A549 (cell line): Measurements from ENCODE around the gene HS3ST5. TPM values are rescaled to one million over a fixed set of nuclear protein-coding genes. Genes with fewer than 3 reads are reported as not detected.

Experiments
- ATAC-seq, 2 experiments: fragments of 200-7000 bp in 1 of 2; fragments of >200 bp in 1 of 2; cut with Nextera tagmentation in 1 of 2; cut with Tn5 transposase in 1 of 2; 3 replicates each; pipeline versions ENCODE4 v1.8.0 to v1.9.1; 2018 to 2020; ENCODE audit warnings: mild to moderate bottlenecking in 1 of 2, moderate library complexity in 1 of 2
- CTCF ChIA-PET: fragments of 300-600 bp; sonication (Branson Sonifier 250); formaldehyde crosslinking; extraction: SDS; loops from one replicate; lab custom pipeline; 2021; ENCODE audit warnings: antibody characterized with exemption, inconsistent platforms; lab: Yijun Ruan, JAX
- POLR2A ChIA-PET: fragments of 350-600 bp; formaldehyde crosslinking; extraction: SDS; loops from one replicate; lab custom pipeline; 2021; ENCODE audit warnings: antibody characterized with exemption, inconsistent platforms; lab: Yijun Ruan, JAX
- DNase-seq, 2 experiments: peaks; one replicate each; pipeline versions ENCODE4 v3.0.0 to v3.0.0-alpha.2; 2011 to 2016; ENCODE audit warnings: low read depth in 1 of 2, low spot score in 1 of 2
- FAIRE-seq: peaks from 2 replicates; lab custom pipeline; 2011; peaks lifted over from hg19 to GRCh38; lab: Jason Lieb, UNC
- H3K27ac ChIP-seq, 2 experiments: fragments of >200 bp; sonication (Bioruptor Twin); formaldehyde crosslinking; 3 replicates each; pipeline ENCODE4 v1.5.1; 2016 to 2017
- H3K4me1 ChIP-seq: fragments of >200 bp; sonication (Bioruptor Twin); formaldehyde crosslinking; 3 replicates; pipeline ENCODE4 v1.6.1; 2016
- H3K4me2 ChIP-seq: fragments of >200 bp; sonication (Bioruptor Twin); formaldehyde crosslinking; 3 replicates; pipeline ENCODE4 v1.6.1; 2016
- H3K4me3 ChIP-seq: fragments of >200 bp; sonication (Bioruptor Twin); formaldehyde crosslinking; 3 replicates; pipeline ENCODE4 v1.5.1; 2016
- H3K9me3 ChIP-seq: fragments of >200 bp; sonication (Bioruptor Twin); formaldehyde crosslinking; 3 replicates; pipeline ENCODE4 v1.6.1; 2016
- BHLHE40 ChIP-seq: IDR thresholded peaks from 2 replicates; pipeline ENCODE4 v1.6.1; 2012; ENCODE audit warnings: low read depth, low read length, inconsistent platforms
- CEBPB ChIP-seq, 2 experiments: fragments of >200 bp in 1 of 2; sonication (Bioruptor Twin) in 1 of 2; formaldehyde crosslinking in 1 of 2; IDR thresholded peaks; 2 replicates each; pipeline ENCODE4 v1.6.1; 2012 to 2016
- E2F6 ChIP-seq: IDR thresholded peaks from 2 replicates; pipeline ENCODE4 v1.6.1; 2012; ENCODE audit warnings: low read depth, borderline replicate concordance
- ESRRA ChIP-seq: fragments of 150-350 bp; IDR thresholded peaks from 2 replicates; pipeline ENCODE4 v1.6.1; 2014; ENCODE audit warnings: mild to moderate bottlenecking, low read length, borderline replicate concordance
- FOSL2 ChIP-seq, 2 experiments: fragments of 450-650 bp in 1 of 2; fragments of >200 bp in 1 of 2; sonication (Bioruptor Twin) in 1 of 2; formaldehyde crosslinking; IDR thresholded peaks; 2 replicates each; pipeline versions ENCODE4 v1.5.0 to v1.6.1; 2016 to 2020; ENCODE audit warnings: mild to moderate bottlenecking in 1 of 2, moderate library complexity in 1 of 2
- GATA3 ChIP-seq: IDR thresholded peaks from 2 replicates; pipeline ENCODE4 v1.6.1; 2012; ENCODE audit warnings: borderline replicate concordance
- HDAC2 ChIP-seq: fragments of 200-600 bp; sonication (generic); IDR thresholded peaks from 2 replicates; pipeline ENCODE4 v1.6.1; 2016
- HOXB13 ChIP-seq: fragments of 250-450 bp; sonication (Bioruptor Pico); IDR thresholded peaks from 2 replicates; pipeline ENCODE4 v1.5.0; 2020; ENCODE audit warnings: low read depth, mild to moderate bottlenecking, moderate library complexity
- JUNB ChIP-seq: fragments of >200 bp; sonication (Bioruptor Twin); formaldehyde crosslinking; IDR thresholded peaks from 2 replicates; pipeline ENCODE4 v1.6.1; 2016
- KDM5A ChIP-seq: fragments of 200-600 bp; sonication (generic); IDR thresholded peaks from 2 replicates; pipeline ENCODE4 v1.6.1; 2016; ENCODE audit warnings: antibody characterized with exemption, mild to moderate bottlenecking
- NFE2L2 ChIP-seq: fragments of 150-350 bp; conservative IDR thresholded peaks from 2 replicates; pipeline ENCODE4 v1.6.1; 2014; ENCODE audit warnings: low read length
- RARB ChIP-seq: fragments of 250-450 bp; sonication (Bioruptor Pico); IDR thresholded peaks from 2 replicates; pipeline ENCODE4 v1.8.0; 2021; ENCODE audit warnings: mild to moderate bottlenecking, moderate library complexity
- RNF2 ChIP-seq: fragments of 200-600 bp; sonication (generic); IDR thresholded peaks from 2 replicates; pipeline ENCODE4 v1.6.1; 2016; ENCODE audit warnings: low read depth, mild to moderate bottlenecking, antibody characterized with exemption, moderate library complexity, borderline replicate concordance
- SMC3 ChIP-seq: fragments of >200 bp; sonication (Bioruptor Twin); formaldehyde crosslinking; IDR thresholded peaks from 3 replicates; pipeline ENCODE4 v1.6.1; 2018; ENCODE audit warnings: inconsistent platforms
- SREBF2 ChIP-seq: fragments of 450-650 bp; IDR thresholded peaks from 2 replicates; pipeline ENCODE4 v1.6.1; 2014; ENCODE audit warnings: mild to moderate bottlenecking, moderate library complexity
- TFCP2L1 ChIP-seq: fragments of 250-450 bp; sonication (Bioruptor Pico); IDR thresholded peaks from 2 replicates; pipeline ENCODE4 v1.5.0; 2021; ENCODE audit warnings: mild to moderate bottlenecking
- ZC3H11A ChIP-seq: fragments of 450-650 bp; IDR thresholded peaks from 2 replicates; pipeline ENCODE4 v1.6.1; 2014; ENCODE audit warnings: antibody characterized with exemption, mild to moderate bottlenecking
- ZFP36 ChIP-seq: fragments of 450-650 bp; IDR thresholded peaks from 2 replicates; pipeline ENCODE4 v1.6.1; 2014; ENCODE audit warnings: borderline replicate concordance; ENCODE audit not compliant: partially characterized antibody
- ZNF302 ChIP-seq: fragments of 250-450 bp; sonication (Bioruptor Pico); IDR thresholded peaks from 2 replicates; pipeline ENCODE4 v1.9.0; 2021; ENCODE audit warnings: inconsistent platforms, mild to moderate bottlenecking, moderate library complexity
- ZSCAN20 ChIP-seq: fragments of 250-450 bp; sonication (Bioruptor Pico); IDR thresholded peaks from 2 replicates; pipeline ENCODE4 v1.8.0; 2022; ENCODE audit warnings: mild to moderate bottlenecking, moderate library complexity
- WGBS: methylation state at CpG from one replicate; pipeline ENCODE4 v1.1.6; 2017; ENCODE audit errors: missing lambda C conversion rate; 5-methylcytosine and 5-hydroxymethylcytosine counted together
- polyA plus RNA-seq, 4 experiments: library from polyadenylated mRNA; depleted of rRNA in 3 of 4; stranded (reverse); fragments of >200 nt; fragmentation: RNase III in 1 of 4; extraction: RNeasy Plus Mini Kit Qiagen cat#74134 plus additional on column Dnase treatment in 1 of 4; gene quantifications; 2 replicates in 3 of 4; 3 replicates in 1 of 4; pipeline ENCODE4 v1.2.3, GENCODE V29; 2011 to 2017
- TF ChIP-seq, protein P1 (sequence below): fragments of 450-650 bp; IDR thresholded peaks from 2 replicates; pipeline ENCODE4 v1.6.1; 2014; ENCODE audit warnings: antibody characterized with exemption
- TF ChIP-seq, protein P2 (sequence below): fragments of >200 bp; sonication (Bioruptor Twin); formaldehyde crosslinking; IDR thresholded peaks from 2 replicates; pipeline ENCODE4 v1.6.1; 2016

HS3ST5 gene
- polyA plus RNA-seq, 2 of the 4 experiments (the other 2 are of a cell fraction) = not detected

DNA sequence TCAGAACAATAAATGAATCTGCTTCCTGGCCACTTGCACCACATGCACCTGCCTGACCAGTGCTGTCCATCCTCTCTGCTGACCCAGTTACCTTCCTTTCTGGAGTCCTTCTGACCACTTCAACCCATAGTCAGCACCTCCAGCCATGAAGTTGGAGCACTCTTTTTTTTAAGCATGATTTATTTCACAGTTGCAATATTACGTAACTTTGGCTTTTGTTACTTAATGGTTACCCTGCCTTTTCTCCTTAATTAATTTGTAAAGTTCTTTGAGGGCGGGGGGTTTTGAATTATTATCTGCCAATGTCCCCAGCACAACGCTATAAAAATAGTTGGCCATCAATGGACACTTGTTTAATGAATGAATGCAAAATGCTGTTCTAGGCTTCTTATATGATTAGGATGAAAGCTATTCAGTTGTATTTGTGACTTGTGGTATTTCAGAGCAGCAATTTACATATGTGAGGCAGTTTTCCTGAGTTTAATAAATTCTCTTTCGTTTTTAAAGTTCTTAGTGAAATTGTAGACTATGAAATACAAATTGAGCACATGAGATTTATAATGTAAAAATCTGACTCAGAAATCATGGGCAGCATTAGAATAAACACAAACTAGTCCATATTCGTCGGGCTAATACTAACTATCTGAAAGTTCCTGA, 180.0 kb downstream of the HS3ST5 start:
- WGBS = 33% methylated on average over 6 of the region's 6 CpGs
- H3K4me2 ChIP-seq = no peak overlapping the region
- CTCF ChIA-PET = no interaction called here
- no peaks in the 10 kb centered on the region for H3K9me3 ChIP-seq
- POLR2A ChIA-PET = no interaction called here
- ATAC-seq = no peak
- no peak for TF ChIP-seq ZSCAN20 (CRISPR knock-in tag)
- TF ChIP-seq RNF2 = no peak
- no peak for TF ChIP-seq HOXB13 (CRISPR knock-in tag)
- TF ChIP-seq CEBPB (IDR thresholded peaks at IDR 0.05) = no peak
- no peak for TF ChIP-seq BHLHE40
- TF ChIP-seq, protein P1, sequence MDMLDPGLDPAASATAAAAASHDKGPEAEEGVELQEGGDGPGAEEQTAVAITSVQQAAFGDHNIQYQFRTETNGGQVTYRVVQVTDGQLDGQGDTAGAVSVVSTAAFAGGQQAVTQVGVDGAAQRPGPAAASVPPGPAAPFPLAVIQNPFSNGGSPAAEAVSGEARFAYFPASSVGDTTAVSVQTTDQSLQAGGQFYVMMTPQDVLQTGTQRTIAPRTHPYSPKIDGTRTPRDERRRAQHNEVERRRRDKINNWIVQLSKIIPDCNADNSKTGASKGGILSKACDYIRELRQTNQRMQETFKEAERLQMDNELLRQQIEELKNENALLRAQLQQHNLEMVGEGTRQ = no peak
- no peak for TF ChIP-seq HDAC2
- no peak for TF ChIP-seq GATA3
- TF ChIP-seq ESRRA = no peak
- TF ChIP-seq SMC3 = no peak
- no peak for TF ChIP-seq ZFP36
- TF ChIP-seq FOSL2 (IDR thresholded peaks at IDR 0.05) = no peak
- TF ChIP-seq FOSL2 (CRISPR knock-in tag; IDR thresholded peaks at IDR 0.05) = no peak
- no peaks in the 10 kb centered on the region for H3K4me1 ChIP-seq
- H3K4me3 ChIP-seq = no peak overlapping the region
- FAIRE-seq = no peak
- DNase-seq = no peak
- H3K27ac ChIP-seq = no peak overlapping the region

- TF ChIP-seq GATA3 (no peak), ZC3H11A (no peak), E2F6 (no peak), KDM5A (no peak), ZNF302 (no peak), ESRRA (no peak)
- Histone ChIP-seq H3K4me1 (no peaks in the 10 kb centered on the region), H3K4me3 (no peak overlapping the region), H3K27ac (no peak overlapping the region), H3K9me3 (no peaks in the 10 kb centered on the region), H3K4me2 (no peak overlapping the region)
- WGBS = 52% methylated on average over 4 of the region's 4 CpGs
- CTCF ChIA-PET = no interaction called here
- FAIRE-seq (no peak), ATAC-seq (no peak), DNase-seq (no peak)
- POLR2A ChIA-PET = no interaction called here
Observed at GRCh38 chr6:114160881-114161280, 181.9 kb downstream of the HS3ST5 start.

GRCh38 chr6:114159727-114160126, 183.1 kb downstream of the HS3ST5 start:
- H3K4me2 ChIP-seq = no peak overlapping the region
- no peaks in the 10 kb centered on the region for H3K9me3 ChIP-seq
- ATAC-seq = no peak
- ChIA-PET POLR2A (no interaction called here), CTCF (no interaction called here)
- no peaks in the 10 kb centered on the region for H3K4me1 ChIP-seq
- no peak overlapping the region for H3K27ac ChIP-seq
- no peak for TF ChIP-seq NFE2L2
- no peak for TF ChIP-seq RARB (CRISPR knock-in tag)
- TF ChIP-seq JUNB = no peak
- no peak for FAIRE-seq
- no peak for DNase-seq
- no peak overlapping the region for H3K4me3 ChIP-seq

DNA sequence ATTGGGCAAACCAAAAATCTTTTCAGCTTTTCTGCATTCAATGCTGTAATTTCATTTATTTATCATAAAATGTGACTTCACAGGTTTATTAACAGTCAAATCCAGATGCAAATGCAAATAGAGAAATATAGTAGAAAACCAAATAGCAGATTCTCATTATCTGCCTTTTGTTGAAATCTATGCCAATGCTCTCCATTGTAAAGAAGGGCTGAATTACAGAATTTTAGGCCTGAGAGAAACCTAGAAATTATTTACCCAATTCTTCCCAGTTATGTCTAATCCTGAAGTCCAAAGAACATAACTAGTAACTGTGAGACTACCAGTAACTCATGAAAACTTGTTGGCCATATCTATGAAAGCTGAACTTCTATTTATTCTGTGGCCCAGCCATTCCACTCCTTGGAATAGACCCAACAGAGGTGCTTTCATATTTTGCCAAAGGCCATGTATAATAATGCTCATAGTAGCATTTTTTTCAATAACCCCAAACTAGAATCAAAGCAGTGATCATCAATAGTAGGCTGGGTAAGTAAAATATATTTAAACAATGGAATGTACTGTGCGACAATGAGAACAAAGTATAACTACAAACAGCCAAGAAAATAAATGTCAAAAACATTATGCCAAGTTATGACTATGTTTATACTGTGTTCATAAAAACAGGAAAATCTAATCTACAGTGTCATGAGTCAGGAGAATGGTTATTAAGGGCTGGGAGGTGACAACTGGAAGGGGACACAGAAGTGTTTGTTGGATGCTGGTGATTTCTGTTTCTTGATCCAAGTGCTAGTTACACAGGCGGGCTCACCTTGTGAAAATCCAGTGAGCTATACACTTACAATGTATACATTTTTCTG, 183.8 kb downstream of the HS3ST5 start:
- TF ChIP-seq, protein P2, sequence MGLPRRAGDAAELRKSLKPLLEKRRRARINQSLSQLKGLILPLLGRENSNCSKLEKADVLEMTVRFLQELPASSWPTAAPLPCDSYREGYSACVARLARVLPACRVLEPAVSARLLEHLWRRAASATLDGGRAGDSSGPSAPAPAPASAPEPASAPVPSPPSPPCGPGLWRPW = no peak
- no peak for TF ChIP-seq TFCP2L1 (CRISPR knock-in tag)
- TF ChIP-seq HDAC2 = no peak
- TF ChIP-seq GATA3 = no peak
- TF ChIP-seq SREBF2 = no peak
- Histone ChIP-seq H3K4me2 (no peak overlapping the region), H3K27ac (no peak overlapping the region), H3K9me3 (no peaks in the 10 kb centered on the region), H3K4me3 (no peak overlapping the region), H3K4me1 (no peaks in the 10 kb centered on the region)
- ATAC-seq (no peak), FAIRE-seq (no peak), DNase-seq (no peak)
- WGBS = 43% methylated on average over 2 of the region's 2 CpGs
- ChIA-PET CTCF (no interaction called here), POLR2A (no interaction called here)
